GM18511 (cell line): Measurements from ENCODE around the gene PRDM16.

Experiments used
- ATAC-seq: cut with Tn5 transposase; IDR thresholded peaks from one replicate; pipeline ENCODE4 v1.9.1; 2021; ENCODE audit warnings: mild to moderate bottlenecking, moderate library complexity; ENCODE audit not compliant: unreplicated experiment

The PRDM16 gene

DNA sequence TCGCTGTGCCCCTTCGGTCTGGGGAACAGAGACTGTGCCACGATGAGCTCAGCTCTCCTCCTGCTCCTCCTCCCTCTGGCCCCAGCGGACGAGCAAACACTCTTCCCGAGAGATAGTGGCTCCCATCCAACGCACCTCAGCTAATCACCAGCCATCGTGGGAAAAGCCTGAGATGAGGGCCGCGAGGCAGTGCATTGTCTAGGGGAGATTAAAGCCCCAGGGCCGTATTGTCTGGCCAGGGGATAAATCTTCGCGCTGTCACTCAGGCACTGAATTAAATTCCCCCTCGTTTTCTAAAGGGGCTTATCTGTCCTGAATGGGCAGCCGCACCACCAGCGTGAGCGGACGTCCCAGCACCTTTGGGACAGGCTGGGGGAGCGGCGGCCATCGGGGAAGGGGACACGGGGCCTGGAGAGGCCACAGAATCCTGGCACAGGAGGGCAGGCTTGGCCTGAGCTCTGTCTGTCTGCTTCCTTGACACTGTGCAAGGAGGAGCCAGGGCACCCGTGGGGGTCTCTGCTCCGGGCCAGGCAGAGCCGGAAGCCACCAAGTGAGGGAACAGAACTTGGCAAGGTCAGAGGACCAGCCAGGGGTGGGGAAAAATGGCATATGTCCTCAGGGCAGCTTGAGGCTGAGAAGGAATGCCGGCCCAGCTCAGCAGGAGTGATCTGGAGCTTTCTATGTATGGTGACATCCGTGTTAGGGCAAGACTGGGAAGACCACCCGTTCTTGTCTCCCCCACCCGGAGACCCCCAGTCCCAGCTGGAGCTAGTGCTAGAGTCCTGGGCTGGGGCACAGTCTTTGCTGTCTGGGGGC, 32.3 kb downstream of the PRDM16 start:
- no peak for ATAC-seq

DNA sequence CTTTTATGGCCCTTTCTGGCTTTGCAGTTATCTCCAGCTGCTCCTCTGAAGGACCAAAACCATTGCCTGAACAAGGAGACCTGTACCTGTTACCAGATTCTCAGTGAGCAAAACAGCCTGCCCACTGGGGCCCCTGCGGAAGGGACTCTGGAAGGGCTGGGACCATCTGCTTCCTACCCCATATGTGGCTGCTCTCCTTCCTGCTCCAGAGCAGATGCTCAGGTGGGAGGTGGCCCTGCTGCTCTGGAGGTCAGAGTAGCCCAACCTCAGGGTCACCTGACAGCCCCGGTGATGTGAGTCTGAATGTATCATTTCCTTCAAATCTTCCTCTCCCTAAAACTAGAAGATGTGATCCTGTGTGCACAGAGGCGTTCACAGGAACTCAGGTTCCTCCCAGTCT, 33.6 kb downstream of the PRDM16 start:
- ATAC-seq: no peak

DNA sequence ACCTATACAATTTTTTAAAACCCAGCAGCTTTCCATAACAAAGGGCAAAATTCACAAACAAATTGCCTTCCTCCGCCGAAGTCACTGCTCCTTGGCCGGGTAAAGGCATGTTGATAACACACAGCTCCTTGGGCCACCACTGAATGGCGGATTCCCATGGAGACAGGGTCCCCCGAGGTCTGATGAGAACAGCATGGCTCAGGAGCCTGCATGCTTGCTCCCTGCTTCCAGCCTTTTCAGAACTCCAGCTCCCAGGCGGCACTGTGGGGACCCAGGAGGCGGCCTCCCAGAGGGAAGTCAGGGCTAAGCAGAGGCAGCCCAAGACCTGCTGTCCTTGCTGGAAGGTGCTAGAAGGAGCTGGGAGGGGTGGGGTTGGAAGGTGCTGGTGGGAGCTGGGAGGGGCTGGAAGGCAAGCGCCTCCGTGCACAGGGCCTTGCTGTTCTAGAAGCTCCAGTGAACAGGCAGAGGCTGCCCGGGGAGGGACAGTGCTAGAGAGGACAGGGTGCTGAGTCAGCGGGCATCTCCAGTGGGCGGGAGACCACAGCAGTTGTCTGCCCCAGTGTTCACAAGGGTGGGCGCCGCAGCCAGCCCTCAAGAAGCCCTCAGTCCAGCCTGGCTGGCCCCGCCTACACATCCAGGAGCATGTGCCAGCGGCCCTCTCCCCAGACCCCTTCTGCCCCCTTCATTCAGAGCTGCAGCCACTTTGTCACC, 35.1 kb downstream of the PRDM16 start:
- no peak for ATAC-seq

DNA sequence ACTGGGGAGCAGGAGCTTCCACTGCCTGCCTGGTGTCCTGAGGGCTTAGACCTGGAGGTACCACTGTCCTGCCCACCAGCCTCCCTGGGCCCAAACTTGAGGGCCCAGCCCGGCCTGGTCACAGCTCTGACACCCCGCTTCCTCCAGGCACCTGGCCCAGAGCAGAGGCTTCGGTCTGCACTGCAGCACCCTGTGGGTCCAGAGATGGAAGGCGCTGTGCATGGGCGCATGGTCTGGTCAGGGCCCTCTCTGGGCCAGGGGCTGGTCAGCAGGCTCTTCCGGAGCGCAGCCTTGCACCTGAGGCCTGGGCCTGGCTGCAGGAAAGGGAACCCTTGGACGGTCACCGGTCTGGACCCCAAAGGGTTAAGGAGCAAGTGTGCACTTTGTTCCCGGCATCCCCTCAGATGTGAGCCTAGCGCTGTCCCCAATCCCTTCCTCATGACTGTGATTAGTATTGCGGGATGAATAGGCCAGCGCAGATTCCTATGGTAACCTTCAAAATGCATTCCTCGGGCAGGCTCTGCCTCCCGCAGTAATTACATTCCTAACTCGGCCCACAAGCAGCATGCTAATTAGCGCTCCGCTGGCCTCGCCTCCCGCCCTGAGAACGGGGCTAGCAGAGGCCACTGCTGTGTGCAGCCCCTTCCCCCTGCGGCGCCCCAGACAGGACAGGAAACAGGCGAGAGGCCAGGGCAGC, 36.3 kb downstream of the PRDM16 start:
- no peak for ATAC-seq

DNA sequence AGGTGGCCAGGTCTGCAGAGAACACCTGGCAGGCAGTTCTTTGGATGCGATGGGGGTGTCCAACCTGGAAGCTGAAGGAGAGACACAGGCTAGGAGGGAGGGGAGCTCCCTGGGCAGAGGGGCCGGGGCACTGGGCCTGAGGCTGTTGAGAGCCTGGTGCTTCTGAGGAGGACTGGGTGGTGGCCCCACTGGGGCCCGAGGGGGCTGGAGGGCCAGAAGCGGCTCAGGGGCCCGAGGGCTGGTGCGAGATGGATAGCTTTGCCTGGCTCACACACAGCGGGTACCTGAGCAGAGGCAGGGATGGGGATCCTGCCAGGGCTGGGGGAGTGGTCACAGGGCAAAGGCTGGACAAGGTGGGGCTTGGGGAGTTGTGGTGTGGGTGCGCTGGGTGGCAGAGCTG, 37.2 kb downstream of the PRDM16 start:
- ATAC-seq: no peak

DNA sequence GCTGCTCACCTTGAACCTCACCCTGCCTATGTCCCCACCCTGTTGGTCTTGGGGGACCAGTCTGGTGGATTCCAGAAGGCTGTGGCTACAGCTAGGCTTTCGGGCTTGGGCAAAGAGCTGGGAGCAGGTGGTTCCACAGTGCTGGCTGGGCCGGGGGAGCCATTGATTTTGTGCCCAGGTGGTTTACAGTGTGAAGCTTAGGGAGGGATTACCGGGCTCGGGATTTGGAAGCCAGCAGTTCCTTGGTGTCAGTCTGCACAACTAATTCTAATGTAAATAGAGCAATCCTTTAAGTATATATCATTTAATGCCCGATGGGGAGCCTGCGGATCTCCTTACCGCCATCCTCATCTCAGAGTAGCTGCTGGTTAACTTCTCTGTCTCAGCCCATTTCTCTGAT, 38.2 kb downstream of the PRDM16 start:
- ATAC-seq: no peak

DNA sequence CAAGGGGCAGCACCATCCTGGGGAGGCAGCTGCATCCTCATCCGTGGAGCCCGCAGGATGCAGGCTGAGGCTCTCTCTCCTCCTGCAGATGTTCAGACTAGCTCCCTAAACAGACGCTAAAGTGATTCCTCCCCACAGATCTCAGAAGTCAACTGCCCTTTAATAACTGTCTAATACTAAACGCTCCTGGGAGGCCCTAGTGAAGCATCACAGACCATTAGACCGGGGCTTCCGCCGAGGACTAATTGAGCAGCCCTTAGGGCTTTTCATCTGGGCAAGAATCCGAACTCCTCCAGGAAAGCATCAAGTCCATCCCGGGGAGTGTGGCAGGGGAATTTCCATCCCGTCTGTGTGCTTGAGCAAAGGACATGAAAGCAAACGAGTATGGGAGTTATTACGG, 40.4 kb downstream of the PRDM16 start:
- ATAC-seq: no peak

DNA sequence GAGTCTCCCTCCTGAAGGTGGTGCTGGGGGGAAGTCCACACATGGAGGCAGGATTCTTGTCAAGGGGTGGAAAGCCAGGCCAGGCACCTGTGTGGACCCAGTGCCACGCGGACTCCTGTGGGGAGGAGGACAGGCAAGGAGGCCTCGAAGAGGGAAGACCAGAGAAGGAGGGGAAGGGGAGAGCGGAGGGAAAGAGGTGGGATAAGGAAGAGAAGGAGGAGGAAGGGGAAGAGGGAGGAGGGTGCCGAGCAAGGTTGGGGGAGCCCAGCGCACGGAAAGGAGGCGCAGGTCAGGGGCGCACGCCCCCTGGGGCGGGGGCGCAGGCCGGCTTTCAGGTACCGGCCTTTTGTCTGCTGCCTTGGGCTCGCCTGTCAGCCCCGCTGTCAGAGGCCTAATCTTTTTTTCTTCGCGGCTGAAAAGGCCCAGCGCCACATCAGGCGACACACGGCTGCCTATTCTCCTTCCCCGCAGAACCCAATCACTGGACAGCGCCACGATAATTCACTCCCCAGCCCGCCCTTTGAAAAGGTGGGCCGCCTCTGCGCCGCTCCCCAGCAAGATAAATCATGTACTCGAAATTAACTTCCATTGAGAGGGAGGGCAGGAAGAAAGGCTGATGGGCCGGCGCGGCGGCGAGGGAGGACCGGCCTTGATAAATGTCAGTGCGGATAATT, 42.5 kb downstream of the PRDM16 start:
- ATAC-seq: no peak

DNA sequence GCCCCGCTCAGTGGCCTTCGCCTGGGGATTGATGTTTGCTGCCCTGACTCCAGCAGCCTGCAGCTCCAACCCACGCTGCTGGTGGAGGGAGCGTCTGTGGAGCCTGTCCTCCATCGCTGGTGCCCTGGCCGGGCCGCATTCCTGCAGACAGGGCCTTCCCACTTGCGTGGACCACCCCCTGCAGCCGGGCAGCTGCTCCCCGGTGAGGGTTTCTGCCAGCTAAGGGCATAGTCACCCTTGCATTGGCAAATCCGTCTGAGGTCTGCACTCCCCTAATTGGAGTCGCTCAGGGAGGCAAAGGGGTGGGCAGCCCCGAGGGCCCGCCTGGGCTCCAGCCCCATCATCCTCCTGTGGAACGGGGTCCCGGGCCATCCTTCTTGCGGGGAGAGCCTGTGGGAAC, 43.5 kb downstream of the PRDM16 start:
- no peak for ATAC-seq

DNA sequence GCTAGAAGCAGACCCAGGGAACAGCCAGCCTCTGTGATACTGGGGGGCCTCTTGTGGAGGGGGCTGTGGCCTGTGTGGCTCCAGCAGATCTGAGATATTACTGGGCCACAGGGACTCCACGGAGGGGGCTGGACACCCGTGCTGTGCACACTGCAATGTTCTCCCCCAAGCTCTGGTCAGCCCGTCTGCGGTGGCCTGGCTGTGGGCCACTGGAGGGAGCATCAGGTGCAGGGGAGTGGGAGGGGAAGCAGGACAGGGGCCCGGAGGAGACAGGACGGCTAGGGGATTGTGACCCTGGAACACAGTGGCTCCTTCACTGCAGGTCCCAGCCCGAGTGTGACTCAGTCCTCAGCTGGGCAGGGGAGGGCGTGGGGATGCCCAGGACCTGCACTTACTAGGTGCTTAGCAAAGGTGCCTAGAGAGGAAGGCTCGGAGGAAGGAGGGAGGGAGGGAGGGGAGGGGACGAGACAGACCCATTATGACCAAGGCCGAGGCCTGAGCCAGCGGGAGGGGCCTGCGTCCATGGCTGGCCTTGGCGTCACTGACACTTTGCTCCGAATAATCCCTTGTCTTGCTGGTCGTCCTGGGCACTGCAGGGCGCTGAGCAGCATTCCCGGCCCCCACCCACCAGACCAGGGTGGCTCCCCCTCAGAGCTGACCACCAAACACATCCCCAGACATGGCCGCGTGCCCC, 44.2 kb downstream of the PRDM16 start:
- ATAC-seq: no peak

DNA sequence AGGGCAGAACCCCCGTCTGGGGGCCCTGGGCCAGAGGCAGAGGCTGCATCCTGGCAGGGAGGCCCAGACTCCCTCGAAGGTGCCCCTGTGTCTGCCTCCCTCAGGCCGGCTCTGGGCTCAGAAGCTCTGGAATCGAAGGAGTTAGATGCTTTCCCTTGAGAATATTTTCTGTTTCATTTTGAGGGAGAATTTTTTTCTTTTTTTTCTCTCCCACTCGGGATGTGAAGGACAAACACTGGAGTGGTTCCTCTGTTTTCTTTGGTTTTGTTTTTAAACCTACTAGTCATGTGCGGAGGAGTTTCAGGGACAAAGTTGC, 44.7 kb downstream of the PRDM16 start:
- ATAC-seq: no peak

DNA sequence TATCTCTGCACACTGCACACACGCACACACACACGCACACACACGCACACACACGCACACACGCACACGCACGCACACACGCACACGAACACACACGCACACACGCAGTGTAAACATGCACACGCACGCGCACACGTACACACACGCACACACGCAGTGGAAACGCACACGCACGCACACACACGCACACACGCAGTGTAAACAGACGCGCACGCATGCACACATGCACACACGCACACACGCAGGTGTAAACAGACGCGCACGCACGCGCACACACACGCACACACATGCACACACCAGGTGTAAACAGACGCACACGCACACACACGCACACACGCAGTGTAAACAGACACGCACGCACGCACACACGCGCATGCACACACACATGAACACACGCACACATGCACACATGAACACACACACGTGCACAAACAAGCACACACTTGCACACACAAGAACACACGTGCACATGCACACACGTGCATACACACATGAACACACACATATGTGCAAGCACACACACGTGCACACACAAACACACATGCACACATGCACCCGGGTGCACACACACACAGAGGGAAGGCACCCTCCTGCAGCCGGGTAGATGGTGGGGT, 45.2 kb downstream of the PRDM16 start:
- ATAC-seq: no peak

DNA sequence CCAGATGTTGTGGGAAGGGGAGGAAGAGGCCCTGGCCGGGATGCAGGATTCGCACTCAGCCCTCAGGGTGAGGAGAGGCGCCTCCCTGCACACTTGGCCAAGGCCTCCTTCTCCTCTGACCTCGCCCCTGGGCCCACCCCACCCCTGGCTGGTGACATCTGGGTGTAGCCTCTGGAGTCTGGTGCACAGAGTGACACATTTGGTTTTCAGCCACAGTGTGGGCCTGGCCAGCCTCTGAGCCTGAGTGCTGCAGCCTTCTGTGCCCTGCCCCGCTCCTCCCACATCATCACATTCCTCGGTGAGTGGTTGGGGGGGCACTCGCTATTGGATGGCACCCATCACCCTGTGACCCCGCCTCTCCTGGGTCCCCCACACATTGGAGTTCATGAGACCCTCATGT, 45.8 kb downstream of the PRDM16 start:
- ATAC-seq: no peak

DNA sequence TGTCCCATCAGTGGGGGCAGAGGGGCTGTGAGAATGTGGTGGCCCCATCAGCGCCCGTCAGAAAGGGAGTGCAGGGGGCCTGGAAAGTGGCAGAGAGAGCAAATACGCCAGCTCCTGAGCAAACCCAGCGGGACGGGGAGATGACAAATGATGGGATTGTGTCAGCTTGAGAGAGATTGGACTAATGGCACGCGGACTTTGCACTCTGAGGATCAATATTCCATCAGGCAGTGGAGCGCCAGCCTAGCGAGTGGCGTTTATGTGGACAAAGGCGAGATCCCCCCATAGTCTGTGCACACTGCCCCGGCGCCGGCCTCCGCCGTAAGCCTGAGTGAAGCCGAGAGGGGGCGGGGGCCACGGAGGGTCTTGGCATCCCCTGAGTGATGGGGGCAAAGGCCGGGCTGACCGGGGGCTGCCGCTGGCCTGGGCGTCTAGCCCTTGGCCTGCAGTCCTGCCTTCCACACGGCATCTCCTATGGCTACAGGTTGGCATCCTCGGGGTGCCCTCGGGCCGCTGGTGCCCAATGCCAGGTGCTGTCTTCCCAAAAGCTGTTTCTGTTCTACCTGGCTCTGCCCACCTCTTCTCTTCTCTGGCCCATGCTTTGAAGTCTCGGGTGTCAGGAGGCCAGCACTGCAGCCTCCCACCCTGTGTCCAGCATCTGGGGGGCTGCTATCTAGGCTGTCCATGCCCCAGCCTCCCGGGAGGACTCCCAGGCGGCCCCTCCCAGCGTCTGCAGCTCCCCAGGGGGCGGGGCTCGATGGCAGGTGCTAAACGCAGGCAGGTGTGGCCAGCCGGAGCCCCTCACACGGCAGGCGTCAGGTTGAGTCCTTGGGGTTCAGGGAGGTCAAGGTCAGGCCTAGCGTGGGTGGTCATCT, 46.5 kb downstream of the PRDM16 start:
- no peak for ATAC-seq

DNA sequence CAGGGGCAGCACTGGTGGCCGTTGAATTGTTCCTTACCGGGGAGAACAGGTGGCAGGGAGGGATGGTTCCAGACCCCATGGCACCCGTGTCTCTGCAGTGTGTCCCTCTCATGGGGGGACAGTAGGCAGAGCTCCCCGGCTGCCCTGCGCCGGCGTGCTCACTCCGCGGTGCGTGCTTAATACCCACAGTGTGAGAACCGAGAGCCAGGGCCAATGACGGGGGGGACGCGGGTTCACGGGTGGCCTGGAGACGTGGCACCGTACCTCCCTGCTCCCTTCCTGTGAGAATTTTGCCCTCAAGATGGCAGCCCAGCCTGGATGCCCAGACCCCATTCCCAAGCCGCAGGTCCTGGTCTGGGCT, 47.1 kb downstream of the PRDM16 start:
- ATAC-seq: no peak

DNA sequence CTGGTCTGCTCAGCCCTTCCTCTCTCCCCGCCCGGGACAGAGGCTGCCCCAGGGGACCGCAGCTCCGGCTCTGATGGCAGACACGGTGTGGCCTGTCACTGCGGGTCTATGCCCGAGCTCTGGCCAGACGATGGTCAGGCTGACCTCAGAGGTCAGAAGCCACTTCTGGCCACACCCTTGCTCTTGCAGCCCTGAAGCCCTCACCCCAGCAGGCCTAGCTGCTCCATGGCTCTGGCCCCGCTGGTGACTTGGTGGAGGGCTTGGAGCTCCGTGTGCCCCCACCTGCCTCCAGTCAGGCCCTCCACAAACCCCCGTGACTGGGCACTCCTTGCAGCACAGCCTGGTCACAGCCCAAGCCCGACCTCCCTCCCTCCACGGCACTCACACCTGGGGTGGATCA, 47.6 kb downstream of the PRDM16 start:
- ATAC-seq: no peak

DNA sequence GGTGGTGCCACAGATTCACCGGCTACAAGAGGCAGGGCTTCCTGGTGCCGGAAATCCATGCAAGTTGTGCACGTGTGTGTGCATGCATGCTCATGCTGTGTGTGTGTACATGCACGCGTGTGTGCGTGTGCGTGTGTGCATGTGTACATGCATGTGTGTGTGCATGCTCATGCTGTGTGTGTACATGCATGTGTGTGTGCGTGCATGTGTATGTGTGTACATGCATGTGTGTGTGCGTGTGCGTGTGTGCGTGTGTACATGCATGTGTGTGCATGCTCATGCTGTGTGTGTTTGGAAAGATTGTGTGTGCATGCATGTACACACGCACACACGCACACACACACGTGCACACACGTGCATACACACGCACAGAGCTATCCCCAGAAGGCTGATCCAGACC, 48.9 kb downstream of the PRDM16 start:
- no peak for ATAC-seq

DNA sequence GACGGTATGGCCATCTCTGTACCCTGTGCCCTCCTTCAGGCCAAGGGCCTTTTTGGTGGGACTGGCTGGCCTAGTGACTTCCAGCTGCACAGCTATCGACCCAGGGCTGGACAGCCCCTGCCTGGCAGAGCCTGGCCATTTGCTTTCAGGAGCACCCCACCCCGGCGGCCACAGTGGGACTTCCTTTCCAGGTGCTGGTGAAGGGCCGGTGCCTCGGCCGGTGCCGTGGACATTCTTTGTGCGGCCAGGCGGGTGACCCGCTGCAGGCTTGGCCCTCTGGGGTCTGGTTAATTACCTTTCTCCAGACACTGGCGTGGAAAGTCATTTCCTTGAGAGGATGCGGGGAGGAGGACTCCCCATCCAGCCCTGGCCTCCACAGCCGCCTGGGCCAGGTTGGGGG, 50.1 kb downstream of the PRDM16 start:
- no peak for ATAC-seq

DNA sequence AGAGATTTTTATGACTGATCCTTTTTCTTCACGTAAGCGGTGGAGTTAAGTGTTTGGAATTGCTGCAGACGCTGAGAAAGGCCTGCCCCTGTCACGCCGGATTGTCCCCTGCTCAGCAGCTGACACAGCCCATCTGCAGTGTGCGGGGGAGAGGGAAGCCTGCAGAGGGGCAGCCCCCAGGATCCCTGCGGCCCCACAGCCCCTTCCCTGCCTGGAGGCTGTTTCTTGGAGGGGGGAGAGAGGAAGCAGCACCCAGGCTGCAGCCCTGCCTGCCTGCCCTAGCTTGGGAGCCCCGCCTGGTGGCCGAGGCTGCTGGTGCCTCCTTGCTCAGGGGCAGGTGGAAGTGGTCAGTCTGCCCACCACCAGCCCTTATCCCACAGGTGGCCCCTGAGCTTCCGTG, 50.7 kb downstream of the PRDM16 start:
- ATAC-seq: no peak

DNA sequence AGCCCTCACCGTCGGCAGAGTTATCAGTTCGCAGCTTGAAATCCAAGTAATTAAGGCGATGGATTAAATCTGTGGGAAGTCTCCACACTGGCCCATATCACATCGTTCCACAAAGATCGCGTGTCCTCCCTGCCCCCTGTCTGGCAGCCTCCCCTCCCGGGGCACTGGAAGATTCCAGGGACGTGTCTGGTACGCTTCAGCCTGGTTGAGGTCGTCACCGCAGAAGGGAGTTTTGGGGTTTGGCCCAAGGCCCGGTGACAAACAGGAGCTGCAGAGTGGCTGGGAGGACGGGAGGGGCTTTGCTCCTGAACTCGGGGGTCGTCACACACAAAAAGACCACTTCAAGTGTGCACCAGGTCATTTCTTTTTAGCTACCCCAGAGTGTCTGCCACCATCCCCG, 51.1 kb downstream of the PRDM16 start:
- ATAC-seq: no peak
